Heart left ventricle (tissue), 13 donors: Measurements from ENCODE around the gene SMAD3.

Source experiments
- POLR2A ChIP-seq, 2 donors: fragments of 450-650 bp; IDR thresholded peaks; one replicate each; pipeline ENCODE4 v1.6.1; 2017; ENCODE audit warnings: antibody characterized with exemption in 2 of 2, mild to moderate bottlenecking in 2 of 2, moderate library complexity in 2 of 2
- TF ChIP-seq, protein P1 (sequence below), 12 donors: fragments of 200-600 bp; sonication (generic) in 4 of 12; IDR thresholded peaks; one replicate each; pipeline versions ENCODE4 v1.5.0 to v1.8.0; 2018 to 2022; ENCODE audit warnings: antibody characterized with exemption in 12 of 12, mild to moderate bottlenecking in 5 of 12
- donor health status: ischemic (EF 13 %, LVEDD 7.1; RV severe dilation, severe dysfunction).
- donor health status: DM: no; HTN: yes; CAD: no.
- donor health status: DM: no; HTN: no; CAD: no.
- donor health status: ischemic (EF 25% LVEDD 6.9; RV normal size, moderate dysfunction).
- donor health status: ischemic (EF 25% LVEDD 5.7; RV mildly dilated, moderate dysfunction).
- donor health status: ischemic (EF 35%, LVEDD 5.7; RV mildly dilated, moderate dysfunction).
- donor health status: nonischemic (EF 11% LVEDD 7.7; RV severe dilation, severe dysfunction).
- donor health status: DM: yes; HTN: yes; CAD: no.
- donor health status: PGD.
- donor health status: ischemic (EF 29% LVEDD 5.4; RV normal size, mild dysfunction).
- donor health status: nonischemic (EF 23%, LVEDD 6.1; RV moderate dilation, normal function).

DNA sequence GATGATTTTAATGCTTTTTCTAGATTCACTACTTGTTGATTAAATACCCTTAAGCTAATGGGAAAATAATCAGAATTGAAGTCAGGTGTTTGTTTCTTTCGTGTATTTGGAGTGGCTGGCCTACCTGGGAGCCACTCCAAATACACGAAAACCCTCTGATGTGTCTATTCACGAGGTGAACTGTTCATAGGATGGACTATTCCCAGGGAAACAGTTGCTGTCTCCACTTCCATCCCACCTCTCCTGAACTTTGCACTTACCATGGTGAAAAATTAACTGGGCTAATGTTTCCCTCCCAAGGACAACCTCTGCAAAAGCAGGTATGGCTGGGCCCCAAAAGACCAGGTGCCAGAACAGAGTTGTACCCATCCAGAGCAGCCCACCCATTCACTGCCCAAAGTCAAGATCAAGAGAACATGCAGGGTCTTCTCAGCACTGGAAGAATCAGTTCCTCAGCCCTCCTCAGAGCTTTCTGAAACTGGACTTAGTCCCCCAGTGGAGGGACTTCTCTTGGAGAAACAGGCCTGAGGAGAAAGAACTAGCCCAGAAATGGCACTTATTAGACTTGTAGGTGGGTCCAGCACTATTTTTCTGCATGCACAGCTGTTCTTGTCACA lies 2.9 kb upstream of the SMAD3 start:
- TF ChIP-seq, protein P1, sequence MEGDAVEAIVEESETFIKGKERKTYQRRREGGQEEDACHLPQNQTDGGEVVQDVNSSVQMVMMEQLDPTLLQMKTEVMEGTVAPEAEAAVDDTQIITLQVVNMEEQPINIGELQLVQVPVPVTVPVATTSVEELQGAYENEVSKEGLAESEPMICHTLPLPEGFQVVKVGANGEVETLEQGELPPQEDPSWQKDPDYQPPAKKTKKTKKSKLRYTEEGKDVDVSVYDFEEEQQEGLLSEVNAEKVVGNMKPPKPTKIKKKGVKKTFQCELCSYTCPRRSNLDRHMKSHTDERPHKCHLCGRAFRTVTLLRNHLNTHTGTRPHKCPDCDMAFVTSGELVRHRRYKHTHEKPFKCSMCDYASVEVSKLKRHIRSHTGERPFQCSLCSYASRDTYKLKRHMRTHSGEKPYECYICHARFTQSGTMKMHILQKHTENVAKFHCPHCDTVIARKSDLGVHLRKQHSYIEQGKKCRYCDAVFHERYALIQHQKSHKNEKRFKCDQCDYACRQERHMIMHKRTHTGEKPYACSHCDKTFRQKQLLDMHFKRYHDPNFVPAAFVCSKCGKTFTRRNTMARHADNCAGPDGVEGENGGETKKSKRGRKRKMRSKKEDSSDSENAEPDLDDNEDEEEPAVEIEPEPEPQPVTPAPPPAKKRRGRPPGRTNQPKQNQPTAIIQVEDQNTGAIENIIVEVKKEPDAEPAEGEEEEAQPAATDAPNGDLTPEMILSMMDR (IDR thresholded peaks at IDR 0.05), result no peak
- TF ChIP-seq POLR2A (IDR thresholded peaks at IDR 0.05), result no peak
